ENCODE measurements around the gene LTV1.

Gene LTV1

DNA sequence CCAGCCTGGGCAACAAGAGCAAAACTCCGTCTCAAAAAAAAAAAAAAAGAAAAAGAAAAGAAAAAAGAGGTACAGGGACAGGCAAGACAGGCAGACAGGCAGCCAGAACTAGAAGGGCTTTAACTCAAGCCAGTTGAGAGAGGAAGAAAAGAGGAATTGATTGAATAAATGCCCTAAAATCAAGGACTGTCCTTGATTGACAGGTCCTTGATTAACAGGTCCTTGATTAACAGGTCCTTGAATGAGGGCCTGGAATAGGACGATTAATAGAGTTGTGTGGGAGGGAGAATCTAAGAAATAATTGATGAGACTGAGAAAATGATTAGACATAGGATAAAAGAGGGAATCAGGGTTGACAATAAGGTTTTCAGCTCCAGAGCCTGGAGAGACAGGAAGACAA, 57.2 kb downstream of the LTV1 start:
- Histone ChIP-seq H3K4me1 (ENCODE audit: control insufficient read depth, low read depth, low read length) (no peaks in the 10 kb centered on the region), H3K9ac (ENCODE audit: low read length) (no peak overlapping the region), H3K27me3 (ENCODE audit: control insufficient read depth, insufficient read depth, low read length) (no peaks in the 10 kb centered on the region), H3K4me3 (ENCODE audit: low read length) (no peak overlapping the region), H3K27ac (ENCODE audit: low read length) (no peak overlapping the region), H3K36me3 (ENCODE audit: control insufficient read depth, low read depth, low read length) (no peaks in the 10 kb centered on the region), H3K9me3 (ENCODE audit: control insufficient read depth, low read depth, low read length) (no peaks in the 10 kb centered on the region)

DNA sequence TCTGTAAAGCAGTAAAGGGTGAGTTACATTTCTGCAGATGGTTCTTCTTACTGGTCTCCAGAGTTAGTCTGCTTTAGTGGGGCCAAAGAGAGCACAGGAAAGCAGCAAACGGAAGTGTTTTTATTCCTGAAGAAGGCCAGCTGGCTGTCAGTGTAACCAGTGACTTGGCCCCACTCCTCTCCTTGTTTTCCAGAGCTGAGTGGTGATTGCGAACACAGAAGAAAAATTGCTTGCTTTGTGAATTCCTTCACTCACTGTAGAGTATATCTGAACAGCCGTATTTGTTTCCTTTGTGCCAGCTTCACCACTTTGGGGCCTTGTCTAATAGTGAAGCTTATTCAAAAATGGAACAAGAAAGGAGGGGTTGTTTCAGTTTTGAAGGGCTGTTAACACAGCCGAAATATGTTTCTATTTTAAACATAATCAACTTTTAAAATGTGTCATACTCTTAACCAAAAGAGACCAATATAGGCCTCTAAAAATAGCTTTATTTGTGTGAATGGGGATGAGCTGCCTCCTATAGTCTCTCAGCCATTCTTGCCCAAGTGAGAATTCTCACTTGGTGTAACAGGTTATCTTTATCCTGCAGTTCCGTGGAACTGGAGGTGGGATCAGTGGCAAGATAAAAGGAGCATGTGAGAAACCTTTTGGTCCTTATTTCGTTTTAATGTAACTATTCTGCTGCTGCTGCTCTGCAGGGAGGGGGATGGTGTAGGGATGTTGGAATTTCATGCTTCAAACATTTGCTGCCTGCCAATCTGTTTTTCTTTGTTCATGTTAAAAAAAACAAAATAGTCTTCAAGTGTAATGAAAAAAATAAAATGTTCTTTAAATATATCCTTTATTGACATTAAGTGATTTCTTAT, 59.0 kb downstream of the LTV1 start:
- Histone ChIP-seq H3K27me3 (ENCODE audit: control insufficient read depth, insufficient read depth, low read length) (no peaks in the 10 kb centered on the region), H3K9me3 (ENCODE audit: control insufficient read depth, low read depth, low read length) (no peaks in the 10 kb centered on the region), H3K36me3 (ENCODE audit: control insufficient read depth, low read depth, low read length) (no peaks in the 10 kb centered on the region), H3K4me1 (ENCODE audit: control insufficient read depth, low read depth, low read length) (no peaks in the 10 kb centered on the region), H3K9ac (ENCODE audit: low read length) (no peak overlapping the region), H3K4me3 (ENCODE audit: low read length) (no peak overlapping the region), H3K27ac (ENCODE audit: low read length) (no peak overlapping the region)

DNA sequence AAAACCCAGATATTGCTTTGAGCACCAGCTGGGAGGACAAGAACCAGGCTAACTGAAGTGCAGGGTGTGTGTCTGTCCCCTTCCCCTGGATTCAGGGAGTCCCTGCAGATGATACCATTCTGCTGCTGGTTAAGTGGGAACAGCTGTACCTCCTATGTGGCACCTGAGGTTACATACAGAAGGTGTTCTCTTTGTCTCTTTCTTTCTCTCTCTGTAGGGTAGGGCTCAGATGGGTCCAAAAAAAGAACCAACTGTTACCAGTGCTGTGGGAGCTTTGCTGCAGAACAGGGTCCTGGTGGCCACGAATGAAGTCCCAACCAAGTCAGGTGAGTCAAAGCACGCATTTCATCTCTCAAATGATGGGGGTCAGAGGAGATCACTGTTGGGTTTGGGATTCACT, 59.7 kb downstream of the LTV1 start:
- Histone ChIP-seq H3K27me3 (ENCODE audit: control insufficient read depth, insufficient read depth, low read length) (no peaks in the 10 kb centered on the region), H3K4me1 (ENCODE audit: control insufficient read depth, low read depth, low read length) (no peaks in the 10 kb centered on the region), H3K9ac (ENCODE audit: low read length) (no peak overlapping the region), H3K9me3 (ENCODE audit: control insufficient read depth, low read depth, low read length) (no peaks in the 10 kb centered on the region), H3K4me3 (ENCODE audit: low read length) (no peak overlapping the region), H3K36me3 (ENCODE audit: control insufficient read depth, low read depth, low read length) (no peaks in the 10 kb centered on the region), H3K27ac (ENCODE audit: low read length) (no peak overlapping the region)

DNA sequence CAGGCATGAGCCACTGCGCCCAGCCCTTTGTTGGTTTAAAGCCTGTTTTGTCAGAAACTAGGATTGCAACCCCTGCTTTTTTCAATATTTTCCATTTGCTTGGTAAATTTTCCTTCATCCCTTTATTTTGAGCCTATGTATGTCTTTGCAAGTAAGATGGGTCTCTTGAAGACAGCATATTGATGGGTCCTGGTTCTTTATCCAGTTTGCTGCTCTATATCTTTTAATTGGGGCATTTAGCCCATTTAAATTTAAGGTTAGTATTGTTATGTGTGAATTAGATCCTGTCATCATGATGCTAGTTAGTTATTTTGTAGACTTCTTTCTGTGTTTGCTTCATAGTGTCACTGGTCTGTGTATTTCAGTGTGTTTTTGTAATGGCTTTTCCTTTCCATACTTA, 67.9 kb downstream of the LTV1 start:
- Histone ChIP-seq H3K9me3 (ENCODE audit: control insufficient read depth, low read depth, low read length) (no peaks in the 10 kb centered on the region), H3K4me1 (ENCODE audit: control insufficient read depth, low read depth, low read length) (no peaks in the 10 kb centered on the region), H3K36me3 (ENCODE audit: control insufficient read depth, low read depth, low read length) (no peaks in the 10 kb centered on the region), H3K27me3 (ENCODE audit: control insufficient read depth, insufficient read depth, low read length) (no peaks in the 10 kb centered on the region), H3K9ac (ENCODE audit: low read length) (no peak overlapping the region), H3K4me3 (ENCODE audit: low read length) (no peak overlapping the region), H3K27ac (ENCODE audit: low read length) (no peak overlapping the region)

DNA sequence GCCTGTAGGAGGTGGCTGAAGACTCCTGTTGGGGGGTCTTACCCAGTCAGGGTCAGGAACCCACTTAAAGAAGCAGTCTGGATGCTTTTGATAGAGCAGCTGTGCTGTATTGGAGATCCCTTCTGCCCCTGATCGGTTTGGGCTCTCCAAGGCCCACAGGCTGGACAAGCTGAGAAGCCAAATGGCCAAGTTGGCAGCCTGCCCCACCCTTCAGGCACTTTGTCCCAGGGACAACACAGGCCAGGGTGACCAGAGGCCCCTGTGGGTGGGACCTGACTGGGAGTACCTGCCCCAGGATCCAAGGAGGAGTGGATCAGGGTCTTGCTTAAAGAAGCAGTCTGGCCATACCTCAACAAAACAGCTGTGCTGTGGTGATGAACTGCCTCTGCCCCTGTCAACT, 69.5 kb downstream of the LTV1 start:
- H3K9me3 ChIP-seq (ENCODE audit: control insufficient read depth, low read depth, low read length) = peaks cover under 1% of the 10 kb centered on the region

More for the DNA sequence above, 69.5 kb downstream of the LTV1 start:
- H3K4me1 ChIP-seq (ENCODE audit: control insufficient read depth, low read depth, low read length) = no peaks in the 10 kb centered on the region
- no peak overlapping the region for H3K9ac ChIP-seq (ENCODE audit: low read length)
- H3K27ac ChIP-seq (ENCODE audit: low read length) = no peak overlapping the region
- H3K36me3 ChIP-seq (ENCODE audit: control insufficient read depth, low read depth, low read length) = no peaks in the 10 kb centered on the region
- no peak overlapping the region for H3K4me3 ChIP-seq (ENCODE audit: low read length)
- H3K27me3 ChIP-seq (ENCODE audit: control insufficient read depth, insufficient read depth, low read length) = no peaks in the 10 kb centered on the region

All from iPS-18a (cell line).